Activated T-cell treated with anti-CD3 and anti-CD28 coated beads, Interleukin-2, amount 50 U/mL, for 48 hours (primary cell): ENCODE measurements around the gene MED4.
A peak's percentile ranks its signal among the peaks of the same experiment; 100 is the strongest.
"Not testable (repeated sequence)": the region's sequence is repeated elsewhere in the genome, so short reads cannot be mapped to it uniquely, and the experiment has no call there.

Experiments used
- DNase-seq, 2 experiments: peaks; one replicate each; pipeline ENCODE4 v3.0.0-alpha.2; 2020

MED4 gene

DNA sequence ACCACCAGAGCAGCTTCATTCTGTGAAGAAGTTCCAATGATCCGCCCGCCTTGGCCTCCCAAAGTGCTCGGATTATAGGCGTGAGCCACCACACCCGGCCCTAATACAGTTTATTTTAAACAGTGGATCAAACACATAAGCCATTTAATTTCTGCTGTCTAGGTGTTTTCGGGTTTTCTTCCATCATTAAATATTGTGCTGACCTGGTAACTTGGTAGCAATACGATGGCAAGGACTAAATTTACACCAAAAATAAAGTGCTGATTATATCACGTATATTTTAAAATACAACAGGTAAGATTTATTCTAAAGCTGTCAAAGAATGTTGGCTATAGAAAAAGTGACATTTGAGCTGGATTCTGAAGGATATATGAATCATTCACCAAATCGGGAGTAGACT, 1.3 kb downstream of the MED4 start:
- DNase-seq, result no peak

DNA sequence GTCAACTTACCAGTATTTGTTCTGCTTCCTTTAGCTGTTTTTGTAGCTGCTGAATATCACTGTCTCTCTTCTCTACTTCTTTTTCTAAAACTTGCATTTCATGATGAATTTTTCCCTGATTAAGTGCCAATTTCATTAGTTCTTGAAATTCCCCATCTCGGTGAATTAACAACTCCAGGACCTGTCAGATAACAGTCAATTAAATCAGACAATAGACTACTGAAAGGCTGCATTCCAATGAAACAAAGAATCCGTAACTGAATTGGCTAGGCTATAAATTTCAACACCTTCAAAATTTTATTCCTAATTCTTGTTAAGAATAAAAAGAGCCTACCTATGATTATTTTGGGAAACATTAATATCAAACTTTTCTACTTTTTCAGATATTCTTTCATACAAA, 8.6 kb downstream of the MED4 start:
- DNase-seq, result no peak

DNA sequence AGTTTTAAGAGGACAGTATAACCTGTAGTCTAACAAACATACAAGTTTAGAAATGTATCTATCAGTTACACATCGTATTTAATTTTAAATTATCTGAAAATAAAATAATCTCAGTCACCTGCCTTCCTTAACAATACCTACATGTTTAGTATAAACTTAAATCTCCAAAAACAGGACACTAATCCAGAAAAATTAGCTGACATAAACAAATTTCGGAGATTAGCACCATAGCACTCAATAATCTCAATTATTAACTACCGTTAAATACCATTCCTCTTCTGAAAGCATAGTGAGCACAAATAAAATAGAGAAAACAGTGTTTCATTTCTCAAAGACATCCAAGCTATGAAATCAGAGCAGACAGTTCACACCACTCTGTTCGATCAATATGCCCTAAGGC, 13.2 kb downstream of the MED4 start:
- no peak for DNase-seq

DNA sequence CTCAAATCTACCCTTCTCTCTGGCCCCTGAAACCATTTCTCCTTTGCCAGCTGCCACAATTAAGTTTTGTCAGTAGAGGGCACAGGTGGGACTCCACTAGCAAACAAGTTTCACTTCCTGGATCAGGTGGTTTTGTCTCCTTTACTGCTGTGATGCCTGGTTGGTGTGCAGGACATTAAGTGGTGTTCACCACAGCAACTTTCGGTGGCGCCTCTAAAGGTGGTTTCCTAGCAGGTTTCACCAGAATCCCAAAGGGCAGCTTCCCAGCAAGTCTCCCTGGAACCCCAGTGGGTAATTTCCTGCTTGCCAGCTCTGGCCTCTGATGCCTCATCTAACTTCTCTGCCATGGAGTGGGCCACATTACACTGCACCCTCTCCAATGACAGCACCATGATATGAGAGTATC, 16.6 kb downstream of the MED4 start:
- peak in 1 of 2 experiments; percentile 23 for DNase-seq

DNA sequence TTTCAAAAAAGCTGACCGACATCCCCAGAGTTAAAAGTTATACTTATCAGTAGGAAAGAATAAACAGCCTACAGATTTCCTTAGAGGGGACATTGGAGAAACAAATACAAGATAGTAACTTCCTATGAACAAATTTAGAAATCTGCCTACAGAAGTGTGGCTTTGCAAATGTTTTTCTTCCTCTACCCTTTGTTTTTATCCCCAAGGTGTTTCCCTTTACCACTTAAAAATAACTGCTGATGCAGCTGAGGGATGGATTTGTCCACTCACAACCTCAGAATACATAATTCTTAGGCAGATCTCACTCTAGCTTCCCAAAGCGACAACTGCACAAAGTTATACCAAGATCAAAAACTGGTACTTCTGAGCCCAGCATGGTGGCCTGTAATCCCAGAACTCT, 20.9 kb downstream of the MED4 start:
- DNase-seq, result no peak

DNA sequence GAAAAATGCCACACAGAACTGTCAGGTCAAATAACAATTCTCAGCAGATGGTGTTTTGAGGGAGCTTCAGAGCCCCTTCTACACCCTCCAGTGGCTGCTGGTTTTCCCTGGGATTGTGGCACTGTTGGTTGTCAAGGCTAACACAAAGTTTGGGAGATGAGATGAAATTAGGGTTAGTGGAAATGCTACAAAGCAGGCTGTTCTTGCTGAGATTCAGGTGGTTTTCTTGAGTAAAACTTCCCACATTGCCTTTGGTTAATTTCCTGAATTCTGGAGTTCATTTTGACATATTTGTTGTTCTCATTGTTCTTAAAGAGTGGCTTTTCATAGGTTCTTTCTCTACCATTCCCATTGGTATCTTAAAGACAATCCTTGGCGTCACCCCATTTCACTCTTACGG, 22.1 kb downstream of the MED4 start:
- no peak for DNase-seq

DNA sequence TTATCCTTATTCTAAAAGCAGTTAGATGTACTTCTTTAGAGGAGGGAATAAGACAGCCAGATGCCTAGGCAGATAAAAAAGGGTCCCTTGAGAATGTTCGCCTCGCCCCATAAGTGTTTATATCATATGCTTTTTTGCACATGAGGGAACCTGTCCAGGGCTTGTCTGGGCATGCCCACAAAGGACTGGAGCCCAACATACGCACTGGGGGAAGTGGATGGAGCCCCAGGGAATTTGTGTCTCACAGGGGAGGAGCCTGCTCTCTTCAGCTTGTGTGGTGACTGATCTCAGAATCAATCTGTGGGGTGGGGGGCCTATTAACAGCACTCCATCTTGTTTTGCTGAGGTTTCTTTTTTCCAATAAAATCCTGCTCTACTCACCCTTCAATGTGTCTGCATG, 22.6 kb downstream of the MED4 start:
- DNase-seq, result no peak

DNA sequence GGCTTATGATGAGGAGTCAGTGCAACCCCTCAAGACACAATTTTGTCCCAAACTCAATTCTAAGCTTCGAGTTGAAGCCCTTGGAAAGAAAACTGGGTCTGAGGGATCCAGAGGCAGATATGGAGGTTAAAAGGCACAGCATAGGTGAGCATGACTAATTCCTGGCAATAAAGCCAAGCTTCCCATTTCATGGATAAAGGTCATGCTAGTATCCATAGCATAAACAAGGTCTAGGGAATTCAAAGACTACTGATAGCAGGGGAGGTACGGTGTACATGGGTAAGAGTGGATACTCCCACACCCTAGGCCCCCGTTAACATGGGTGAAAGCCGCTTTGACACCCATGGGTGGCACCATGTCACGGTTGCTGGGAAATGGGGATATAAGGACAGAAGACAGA, 24.0 kb downstream of the MED4 start:
- no peak for DNase-seq

DNA sequence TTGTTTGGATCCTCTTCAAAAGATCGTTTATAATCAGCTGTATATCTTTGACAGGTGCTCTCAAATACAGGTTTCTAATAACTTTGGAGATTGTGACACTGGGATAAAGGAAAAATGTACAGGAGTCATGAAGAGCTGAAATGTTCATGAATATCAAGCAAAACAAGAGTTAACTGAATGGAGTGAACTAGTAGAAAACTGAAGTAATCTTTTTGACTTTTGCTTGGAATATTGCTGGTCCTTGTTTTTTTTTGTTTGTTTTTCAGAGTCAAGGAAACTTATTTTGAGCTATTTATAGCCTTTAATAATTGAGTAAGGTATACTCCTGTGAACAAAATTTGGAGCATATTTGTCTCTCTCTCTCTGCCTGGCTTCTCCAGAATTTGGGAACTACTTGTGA, 25.3 kb downstream of the MED4 start:
- no peak for DNase-seq

DNA sequence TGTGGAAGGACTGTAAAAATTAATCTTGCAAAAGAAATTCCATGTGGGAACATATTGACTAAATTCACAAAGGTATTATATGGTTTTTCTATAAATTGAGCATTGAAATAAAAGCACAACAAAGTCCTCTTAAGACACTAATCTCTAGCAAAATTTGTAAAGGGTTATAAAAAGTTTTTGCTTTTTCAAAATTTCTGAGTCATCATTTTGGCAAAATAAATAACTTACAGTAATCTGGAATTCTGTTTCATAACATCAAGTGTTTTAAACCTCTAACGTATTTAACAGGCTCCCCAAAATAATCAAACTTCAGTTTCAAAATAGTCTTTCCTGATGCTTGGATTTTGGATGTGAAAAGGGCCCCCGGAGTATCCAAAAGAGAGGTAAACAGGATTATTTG, 26.0 kb downstream of the MED4 start:
- DNase-seq, result no peak

DNA sequence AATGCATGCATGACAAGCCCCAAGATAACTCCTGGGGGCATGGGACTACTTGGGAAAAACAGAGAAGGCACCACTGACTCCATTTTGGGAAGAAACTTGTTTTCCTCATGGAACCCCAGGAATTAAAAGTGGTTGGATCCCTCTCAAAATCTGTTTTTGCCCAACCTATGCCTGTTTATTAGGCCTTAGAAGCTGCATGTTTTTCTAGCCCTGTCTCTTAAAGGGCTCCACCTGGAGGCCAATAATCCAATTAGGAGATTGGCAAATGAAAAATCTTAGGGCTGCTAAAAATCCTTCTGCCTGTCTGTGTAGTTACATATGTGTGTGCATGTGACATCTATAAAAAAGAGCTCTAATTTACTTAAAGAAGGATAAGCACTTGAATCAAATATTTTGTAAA, 26.9 kb downstream of the MED4 start:
- no peak for DNase-seq

DNA sequence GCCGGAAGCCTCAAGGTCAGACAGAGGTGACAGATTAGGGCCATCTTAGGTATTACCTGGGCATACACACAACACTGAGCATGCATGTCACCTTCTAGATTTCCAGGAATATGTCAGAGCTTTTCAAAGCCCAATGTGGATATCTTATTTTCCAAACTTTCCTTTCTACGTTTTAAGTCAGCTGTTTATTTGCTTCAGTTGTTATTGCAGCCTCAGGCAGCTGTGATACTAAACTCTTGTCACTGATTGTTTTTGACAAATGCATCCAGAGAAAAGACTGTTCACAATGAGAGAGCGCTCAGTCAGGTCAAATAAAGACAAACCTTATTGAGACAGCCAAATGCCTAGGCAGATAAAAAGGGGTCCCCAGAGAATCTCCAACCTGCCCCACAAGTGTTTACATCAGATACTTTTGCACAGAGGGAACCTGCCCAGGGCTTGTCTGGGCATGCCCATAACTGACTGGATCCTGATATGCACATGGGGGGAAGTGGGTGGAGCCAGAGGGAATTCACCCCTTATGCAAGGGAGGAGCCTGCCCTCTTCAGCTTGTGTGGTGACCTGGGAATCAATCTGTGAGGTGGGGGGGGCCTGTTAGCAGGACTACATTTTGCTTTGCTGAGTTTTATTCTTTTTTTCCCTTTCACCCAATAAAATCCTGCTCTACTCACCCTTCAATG, 28.5 kb downstream of the MED4 start:
- no peak for DNase-seq

DNA sequence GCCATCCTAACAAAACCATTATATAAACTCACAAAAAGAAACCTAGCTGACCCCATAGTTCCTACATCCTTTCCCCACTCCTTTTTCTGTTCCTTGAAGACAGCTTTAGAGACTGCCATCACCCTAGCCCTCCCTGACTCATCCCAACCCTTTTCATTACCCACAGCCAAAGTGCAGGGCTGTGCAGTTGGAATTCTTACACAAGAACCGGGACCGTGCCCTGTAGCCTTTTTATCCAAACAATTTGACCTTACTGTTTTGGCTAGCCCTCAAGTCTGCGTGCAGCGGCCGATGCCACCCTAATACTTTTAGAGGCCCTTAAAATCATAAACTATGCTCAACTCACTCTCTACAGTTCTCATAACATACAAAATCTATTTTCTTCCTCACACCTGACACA, 35.0 kb downstream of the MED4 start:
- DNase-seq, result not testable (repeated sequence)

DNA sequence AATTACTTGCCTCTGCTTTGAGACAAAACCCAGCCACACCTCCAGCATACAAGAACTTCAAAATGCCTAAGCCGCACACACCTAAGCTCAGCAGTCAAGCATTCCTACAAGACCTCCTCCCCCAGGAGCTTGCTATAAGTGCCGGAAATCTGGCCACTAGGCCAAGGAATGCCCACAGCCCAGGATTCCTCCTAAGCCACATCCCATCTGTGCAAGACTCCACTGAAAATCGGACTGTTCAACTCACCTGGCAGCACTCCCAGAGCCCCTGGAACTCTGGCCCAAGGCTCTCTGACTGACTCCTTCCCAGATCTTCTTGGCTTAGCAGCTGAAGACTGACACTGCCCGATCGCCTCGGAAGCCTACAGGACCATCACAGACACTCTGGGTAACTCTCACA, 36.4 kb downstream of the MED4 start:
- DNase-seq, result not testable (repeated sequence)

DNA sequence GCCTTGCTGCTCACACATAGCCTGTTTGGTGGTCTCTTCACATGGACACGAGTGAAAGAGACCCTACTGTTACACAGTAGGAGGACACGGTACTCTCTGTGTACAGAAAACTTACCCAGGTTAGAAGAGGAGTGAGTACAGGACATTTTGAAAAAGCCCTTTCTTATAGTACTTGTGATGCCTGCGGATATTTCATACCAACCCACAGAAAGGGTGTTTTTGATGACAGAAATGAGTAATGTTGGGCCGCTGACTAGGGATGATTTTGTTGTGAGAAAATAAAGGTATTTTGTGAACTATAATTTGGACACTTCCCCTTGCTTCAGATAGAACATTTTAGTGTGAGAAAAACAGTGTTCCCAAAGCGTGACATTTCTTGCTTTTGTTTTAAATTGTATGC, 39.2 kb downstream of the MED4 start:
- no peak for DNase-seq

DNA sequence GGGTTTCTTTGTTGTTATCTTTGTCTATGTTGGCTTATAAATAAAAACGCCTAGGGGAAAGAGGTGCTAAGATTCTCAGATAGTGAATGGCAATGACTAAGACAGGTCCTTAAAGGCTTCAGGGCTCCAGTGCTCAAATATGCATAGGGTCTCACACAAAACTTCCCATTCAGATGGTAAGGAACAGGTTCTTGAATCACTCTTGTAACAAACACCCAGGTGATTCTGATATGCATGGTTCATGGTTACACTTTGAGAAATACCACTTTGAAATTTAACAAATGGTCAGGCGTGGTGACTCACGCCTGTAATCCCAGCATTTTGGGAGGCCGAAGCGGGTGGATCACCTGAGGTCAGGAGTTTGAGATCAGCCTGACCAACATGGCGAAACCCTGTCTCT, 40.3 kb downstream of the MED4 start:
- no peak for DNase-seq

DNA sequence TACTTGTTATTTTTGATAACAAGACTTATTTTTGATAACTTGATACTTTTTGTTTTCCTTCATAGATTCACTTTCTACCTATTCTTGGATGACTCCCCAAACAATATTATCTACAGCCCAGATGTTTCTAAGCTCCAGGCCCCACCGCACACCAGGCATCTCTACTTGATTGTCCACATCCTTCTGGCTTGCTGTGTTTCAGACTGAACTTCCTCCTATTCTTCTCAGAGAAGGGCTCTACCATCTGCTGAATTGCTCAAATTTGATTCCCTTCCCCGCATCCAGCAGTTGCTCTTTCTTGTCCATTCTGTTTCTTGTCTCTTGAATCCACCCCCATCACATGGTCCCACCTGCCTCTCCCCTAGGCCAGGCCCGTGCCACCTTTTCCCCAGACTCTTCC, 44.4 kb downstream of the MED4 start:
- no peak for DNase-seq

DNA sequence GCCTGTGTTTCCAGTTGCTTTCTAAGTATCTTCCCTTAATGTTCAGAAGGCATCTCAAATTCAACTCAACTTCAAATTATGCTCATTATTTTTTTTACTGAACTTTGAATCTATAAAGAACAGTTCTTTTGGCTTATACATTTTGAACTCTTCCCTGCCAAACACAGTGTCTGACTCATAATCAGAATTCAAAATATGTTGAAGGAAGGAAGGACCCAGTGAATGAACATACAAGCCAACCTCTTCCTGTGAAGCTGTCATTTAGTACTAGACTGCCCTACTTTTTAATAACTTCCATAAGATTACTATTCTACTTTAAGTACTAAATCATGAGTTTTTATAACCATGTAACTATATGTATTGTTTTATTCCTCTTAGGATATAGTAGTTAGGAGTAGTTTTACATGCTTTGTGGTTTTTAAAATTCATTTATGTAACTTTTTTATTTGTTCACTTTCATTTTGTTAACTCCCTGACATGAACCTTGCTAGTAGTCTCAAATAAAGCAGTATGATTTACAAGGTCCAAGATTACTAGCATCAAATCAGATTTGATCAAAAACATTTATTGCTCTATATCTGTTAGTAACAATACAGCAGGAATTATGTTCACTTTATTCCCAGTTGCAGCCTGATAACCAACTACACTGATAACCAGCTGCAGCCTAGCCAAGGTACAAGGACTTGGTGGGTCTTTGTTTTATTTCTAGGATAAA, 51.0 kb downstream of the MED4 start:
- no peak for DNase-seq

DNA sequence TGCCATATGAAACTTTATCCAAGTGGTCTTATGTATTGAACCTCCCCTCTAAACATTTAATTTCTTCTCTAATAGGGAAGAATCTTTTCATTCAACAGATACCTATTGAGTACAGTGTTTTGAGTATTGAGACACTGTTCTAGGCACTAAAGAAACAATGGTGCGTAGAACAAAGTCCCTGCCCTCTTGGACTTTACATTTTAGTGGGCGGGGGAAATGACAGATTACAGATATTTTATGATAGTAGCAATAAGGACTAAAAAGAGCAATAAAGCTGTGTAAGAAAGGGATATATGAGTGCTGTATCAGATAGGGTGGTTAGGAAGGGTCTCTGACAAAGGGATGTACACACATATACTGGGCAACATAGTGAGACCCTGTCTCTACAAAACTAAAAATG, 52.0 kb downstream of the MED4 start:
- DNase-seq, result no peak

DNA sequence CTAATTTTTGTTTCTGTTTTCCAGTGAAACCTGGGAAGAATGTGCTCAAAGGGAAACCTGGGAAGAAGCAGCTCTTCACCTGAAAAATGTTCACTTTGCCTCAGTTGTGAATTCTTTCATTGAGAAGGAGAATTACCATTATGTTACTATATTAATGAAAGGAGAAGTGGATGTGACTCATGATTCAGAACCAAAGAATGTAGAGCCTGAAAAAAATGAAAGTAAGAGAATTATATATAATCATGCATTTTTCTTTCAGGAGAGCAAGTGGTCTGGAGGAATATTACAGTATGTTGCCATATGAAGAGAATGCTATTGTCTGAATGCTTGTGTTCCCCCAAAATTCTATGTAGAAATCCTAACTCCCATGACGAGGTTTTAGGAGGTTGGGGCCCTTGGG, 54.0 kb downstream of the MED4 start:
- no peak for DNase-seq

DNA sequence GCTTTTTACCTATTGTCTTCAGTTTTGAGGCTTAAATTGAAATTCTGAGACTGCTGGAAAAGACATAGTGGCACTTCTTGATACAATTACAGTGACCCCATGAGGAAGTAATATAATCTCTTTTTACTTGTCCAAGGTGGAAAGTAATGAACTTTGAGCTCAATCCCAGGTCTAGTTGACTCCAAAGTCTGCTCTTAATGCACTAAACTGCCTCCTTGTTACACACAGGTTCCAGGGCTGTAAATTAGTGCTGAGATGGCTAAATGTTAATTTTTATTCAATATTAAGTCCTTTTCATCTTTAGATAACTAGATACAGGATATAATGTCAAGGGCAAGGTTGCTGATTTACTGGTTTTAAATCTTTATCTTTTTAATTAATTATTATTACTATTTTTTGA, 54.9 kb downstream of the MED4 start:
- DNase-seq, result no peak

DNA sequence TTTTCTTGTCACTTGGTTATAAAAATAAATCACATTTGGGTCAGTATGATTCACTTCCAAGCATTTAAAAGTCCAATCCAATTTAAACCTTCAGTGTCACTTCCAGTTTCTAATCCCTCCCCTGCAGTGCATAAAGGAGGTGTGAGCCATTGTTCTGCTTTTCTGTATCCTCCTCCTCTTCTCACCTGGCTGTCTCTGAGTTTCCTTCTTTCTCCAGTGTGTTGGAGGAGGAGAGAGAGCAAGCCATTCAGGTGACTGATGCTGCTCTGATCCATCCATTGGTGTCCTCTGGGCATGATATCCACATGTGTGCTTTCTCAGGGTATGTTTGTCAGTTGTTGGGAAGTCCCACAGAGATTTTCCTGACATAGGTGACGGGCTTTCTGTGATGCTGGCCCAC, 56.1 kb downstream of the MED4 start:
- no peak for DNase-seq

DNA sequence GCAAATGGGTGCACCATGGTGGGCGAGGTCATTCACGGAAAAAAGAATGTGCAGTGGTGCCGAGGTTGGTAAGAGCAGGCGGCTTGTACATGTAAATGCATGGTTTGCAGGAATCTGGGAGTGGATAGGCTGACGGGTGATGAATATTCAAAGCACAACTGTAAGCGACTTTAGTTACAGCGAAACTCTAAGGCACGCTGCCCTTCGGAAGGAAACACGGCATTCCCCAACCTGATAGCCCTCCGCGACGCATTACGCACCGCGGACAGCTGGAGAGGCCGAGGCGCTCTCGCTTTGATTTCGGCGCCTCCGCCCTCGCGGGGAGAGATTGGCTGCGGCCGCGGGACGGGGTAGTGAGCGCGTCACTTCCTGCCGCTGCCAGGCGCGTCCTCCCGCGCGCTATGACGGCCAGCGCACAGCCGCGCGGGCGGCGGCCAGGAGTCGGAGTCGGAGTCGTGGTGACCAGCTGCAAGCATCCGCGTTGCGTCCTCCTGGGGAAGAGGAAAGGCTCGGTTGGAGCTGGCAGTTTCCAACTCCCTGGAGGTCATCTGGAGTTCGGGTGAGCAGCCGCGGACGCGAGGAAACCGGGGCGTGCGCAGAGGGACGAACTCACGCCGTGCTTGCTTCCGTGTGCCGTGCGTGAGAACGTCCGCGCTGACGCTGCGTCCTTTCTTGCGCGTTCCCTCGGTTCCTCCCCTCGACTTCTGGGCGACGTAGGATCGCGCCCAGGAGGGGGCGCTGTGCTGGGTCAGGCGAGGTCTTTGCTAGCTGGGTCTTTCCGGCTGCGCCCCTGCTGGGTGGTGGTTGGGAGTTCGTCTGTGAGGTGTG, 57.3 kb downstream of the MED4 start, which contains the start of gene NUDT15:
TSS of gene NUDT15 (plus strand) at position 381 of the 828 bp plus-strand sequence. CDS start at position 402, 21 bp downstream.
- peak; percentile 96 for DNase-seq

DNA sequence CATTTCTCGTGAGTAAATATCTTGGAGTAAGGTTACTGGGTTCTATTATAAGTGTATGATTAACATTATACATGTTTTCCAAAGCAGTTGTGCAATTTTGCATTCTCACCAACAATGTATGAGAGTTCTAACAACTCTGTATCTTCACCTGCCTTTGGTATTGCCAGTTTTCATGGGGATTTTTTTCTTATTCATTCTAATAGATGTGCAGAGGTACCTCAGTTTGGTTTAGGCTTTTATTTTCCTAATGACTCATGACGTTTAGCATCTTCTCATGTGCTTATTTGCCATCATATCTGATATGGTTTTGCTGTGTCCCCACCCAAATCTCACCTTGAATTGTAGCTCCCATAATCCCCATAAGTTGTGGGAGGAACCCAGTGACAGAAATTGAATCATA, 65.0 kb downstream of the MED4 start:
- no peak for DNase-seq
